ENCODE measurements around the gene TWIST1.

DNA sequence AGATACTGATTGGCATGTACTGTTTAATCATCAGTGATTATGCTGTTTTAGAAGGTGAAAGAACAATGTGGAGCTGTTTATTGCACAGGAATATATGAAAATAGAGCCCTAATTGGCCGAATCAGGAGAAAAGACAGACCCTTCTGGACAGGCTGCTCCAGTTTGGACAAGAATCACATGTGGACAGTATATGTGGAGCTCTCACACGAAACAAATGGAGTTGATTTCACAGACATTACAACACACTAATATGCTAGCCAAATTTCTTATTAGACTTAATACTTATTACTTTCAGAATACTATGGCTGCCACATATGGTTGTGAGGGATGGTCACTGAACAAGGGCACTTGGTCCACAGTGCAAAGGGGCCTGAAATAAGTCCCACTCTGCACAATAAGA, 15.5 kb downstream of the TWIST1 start:
- no peak for TF ChIP-seq CTCF (IDR thresholded peaks at IDR 0.05; ENCODE audit: insufficient read depth, low read length, poor library complexity, severe bottlenecking)
- no peak for TF ChIP-seq EZH2phosphoT487 (conservative IDR thresholded peaks at IDR 0.05; ENCODE audit: low read length)
